Right kidney (tissue), 1 donor: ENCODE data around the gene EIF4E3.

Experiments
- DNase-seq: peaks from one replicate; pipeline ENCODE4 v3.0.0-alpha.2; 2016

The EIF4E3 gene

GRCh38 chr3:71649757-71650156, 75.4 kb downstream of the EIF4E3 start:
- DNase-seq = no peak

- DNase-seq = no peak
These were observed 77.5 kb downstream of the EIF4E3 start for GRCh38 chr3:71647751-71648150.

- DNase-seq = no peak
These were observed 78.2 kb downstream of the EIF4E3 start for GRCh38 chr3:71646971-71647370.

GRCh38 chr3:71645140-71645539, 80.1 kb downstream of the EIF4E3 start:
- DNase-seq = no peak

GRCh38 chr3:71641674-71642073, 83.5 kb downstream of the EIF4E3 start:
- DNase-seq = no peak

- DNase-seq = no peak
These were observed 84.7 kb downstream of the EIF4E3 start for GRCh38 chr3:71640331-71640983.

- DNase-seq = no peak
These were observed 88.7 kb downstream of the EIF4E3 start for GRCh38 chr3:71636482-71636881.

- DNase-seq = no peak
These were observed 89.2 kb downstream of the EIF4E3 start for GRCh38 chr3:71636001-71636400.

- no peak for DNase-seq
These were observed 90.5 kb downstream of the EIF4E3 start for GRCh38 chr3:71634671-71635070.

- DNase-seq = no peak
These were observed 95.5 kb downstream of the EIF4E3 start for GRCh38 chr3:71629711-71630110.

GRCh38 chr3:71629289-71629688, 95.9 kb downstream of the EIF4E3 start:
- no peak for DNase-seq

GRCh38 chr3:71628522-71628921, 96.7 kb downstream of the EIF4E3 start:
- no peak for DNase-seq

GRCh38 chr3:71625676-71626075, 99.5 kb downstream of the EIF4E3 start:
- no peak for DNase-seq
